ENCODE measurements around the gene OR2A42.
A peak's percentile ranks its signal among the peaks of the same experiment; 100 is the strongest.
"Not testable (repeated sequence)": the region's sequence is repeated elsewhere in the genome, so short reads cannot be mapped to it uniquely, and the experiment has no call there.

OR2A42 gene

GRCh38 chr7:144239365-144239764 lies at the start of gene OR2A42:
OR2A42 (minus strand) TSS chr7:144239605; CDS start chr7:144232843, 6,762 bp downstream.
- not testable (repeated sequence) for DNase-seq (ENCODE audit: low read depth, low spot score)

DNA sequence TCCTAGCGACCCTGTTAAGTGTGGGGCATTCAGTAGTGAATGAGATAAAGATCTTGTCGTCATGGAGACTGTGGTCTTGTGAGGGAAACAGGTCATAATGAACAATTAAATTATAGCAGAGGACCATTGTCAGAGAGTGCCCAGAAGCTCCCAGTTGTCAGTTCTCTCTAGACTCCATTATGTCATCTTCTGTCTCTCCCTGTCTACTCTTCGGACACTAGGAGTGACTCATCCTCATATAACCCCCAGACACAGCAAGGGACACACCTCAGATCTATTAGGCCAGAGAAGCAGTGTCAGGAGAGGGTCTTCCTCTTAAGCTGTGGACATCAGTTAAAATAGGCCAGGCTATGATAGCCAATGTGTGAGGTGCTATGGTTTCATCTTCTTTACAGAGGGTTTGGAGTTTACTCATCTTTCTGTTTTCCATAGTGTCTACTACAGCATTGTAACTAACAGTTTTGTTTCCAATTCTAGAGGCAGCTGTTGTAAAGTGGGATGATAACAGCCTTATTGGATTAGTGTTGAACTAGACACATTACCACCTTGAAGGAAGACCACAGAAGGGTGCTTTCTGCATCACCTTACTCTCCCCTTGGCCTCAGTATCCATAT lies 47.9 kb upstream of the OR2A42 start:
- not testable (repeated sequence) for DNase-seq (ENCODE audit: low read depth, low spot score)

DNA sequence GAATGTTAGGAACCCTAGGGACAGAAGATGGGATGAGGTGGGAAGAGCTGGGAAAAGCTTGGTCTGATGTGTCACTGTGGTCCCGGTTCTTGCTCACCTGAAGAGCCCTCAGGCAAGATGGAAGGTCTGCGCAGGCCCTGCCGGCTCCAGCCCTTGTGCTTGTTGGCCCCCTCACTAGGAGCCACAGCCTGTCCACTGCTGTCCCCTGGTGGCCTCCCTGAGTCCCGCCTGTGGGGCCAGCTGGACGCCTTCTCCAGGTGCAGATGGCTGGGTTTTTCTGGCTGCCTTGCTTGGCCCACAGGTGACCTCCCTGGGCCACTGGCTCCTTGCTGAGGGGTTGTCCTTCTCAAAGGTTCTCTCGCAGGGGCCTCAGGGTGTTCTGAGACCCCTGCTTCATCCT lies 44.3 kb upstream of the OR2A42 start:
- DNase-seq (ENCODE audit: low read depth, low spot score), result not testable (repeated sequence)

- DNase-seq (ENCODE audit: low read depth, low spot score), result not testable (repeated sequence)
Observed at GRCh38 chr7:144282490-144282889, 43.1 kb upstream of the OR2A42 start.

- not testable (repeated sequence) for DNase-seq (ENCODE audit: low read depth, low spot score)
Observed at GRCh38 chr7:144281981-144282380, 42.6 kb upstream of the OR2A42 start.

DNA sequence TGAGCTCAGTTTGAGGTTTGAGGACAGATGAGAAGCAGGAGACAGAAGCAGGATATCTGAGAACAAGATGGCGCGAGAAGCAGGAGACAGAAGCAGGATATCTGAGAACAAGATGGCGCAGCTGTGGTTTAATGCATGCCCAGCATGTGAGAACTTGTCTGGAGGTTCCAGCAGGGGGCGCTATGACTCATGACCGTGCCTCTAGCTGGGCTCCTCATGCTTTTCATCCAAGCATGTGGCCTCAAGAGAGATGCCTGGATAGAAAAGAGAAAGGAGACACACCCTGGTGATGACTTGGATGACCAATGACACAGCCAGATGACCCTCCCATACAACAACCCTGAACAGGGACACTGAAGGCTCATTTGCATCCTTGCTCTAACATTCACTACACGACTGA lies 40.6 kb upstream of the OR2A42 start:
- not testable (repeated sequence) for DNase-seq (ENCODE audit: low read depth, low spot score)

- not testable (repeated sequence) for DNase-seq (ENCODE audit: low read depth, low spot score)
Observed at GRCh38 chr7:144275281-144275680, 35.9 kb upstream of the OR2A42 start.

GRCh38 chr7:144269188-144269587 lies 29.8 kb upstream of the OR2A42 start, which contains the start of gene CTAGE8:
CTAGE8 (minus strand) TSS chr7:144269288; CDS start chr7:144269250, 38 bp downstream.
- DNase-seq (ENCODE audit: low read depth, low spot score), result not testable (repeated sequence)

DNA sequence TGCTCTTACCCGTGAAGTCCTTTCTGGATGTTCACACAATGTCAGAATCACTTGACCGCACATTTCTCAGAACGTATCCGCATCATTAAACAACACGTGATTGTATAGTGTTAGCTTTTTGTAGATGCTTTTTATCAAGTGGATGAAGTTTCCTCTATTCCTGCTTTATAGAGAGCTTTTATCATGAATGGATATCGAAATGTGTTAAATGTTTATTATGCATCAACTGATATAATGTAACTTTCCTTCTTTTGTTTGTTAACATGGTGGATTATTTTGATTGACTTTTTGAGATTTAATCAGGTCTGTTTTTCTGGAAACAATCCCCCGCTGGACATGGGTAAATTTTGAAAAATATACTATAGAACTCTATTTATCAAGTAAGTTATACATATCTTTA lies 25.3 kb upstream of the OR2A42 start, which contains the start of gene OR2A7:
TSS of gene OR2A7 (minus strand) at position 101 of the 400 bp plus-strand sequence. CDS start 5,164 bp downstream, outside the sequence.
- not testable (repeated sequence) for DNase-seq (ENCODE audit: low read depth, low spot score)

DNA sequence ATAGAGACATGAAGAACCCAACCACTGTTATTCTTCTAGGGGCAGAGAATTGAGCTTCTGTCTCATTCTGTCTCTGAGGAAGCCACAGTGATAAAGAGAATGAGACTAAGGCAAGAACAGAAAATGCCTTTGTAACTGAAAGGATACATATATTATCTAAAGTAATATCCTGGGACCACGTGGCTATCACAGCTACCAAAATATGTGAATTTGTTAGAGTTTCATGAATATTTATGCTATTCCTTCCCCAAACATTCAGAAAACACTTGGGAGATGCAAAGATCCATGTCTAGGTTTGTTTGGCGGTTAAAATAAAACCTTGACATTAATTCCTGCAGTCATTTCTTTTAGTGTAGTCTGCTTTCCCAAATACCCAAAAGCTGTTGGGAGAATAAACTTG lies 22.7 kb upstream of the OR2A42 start:
- not testable (repeated sequence) for DNase-seq (ENCODE audit: low read depth, low spot score)

DNA sequence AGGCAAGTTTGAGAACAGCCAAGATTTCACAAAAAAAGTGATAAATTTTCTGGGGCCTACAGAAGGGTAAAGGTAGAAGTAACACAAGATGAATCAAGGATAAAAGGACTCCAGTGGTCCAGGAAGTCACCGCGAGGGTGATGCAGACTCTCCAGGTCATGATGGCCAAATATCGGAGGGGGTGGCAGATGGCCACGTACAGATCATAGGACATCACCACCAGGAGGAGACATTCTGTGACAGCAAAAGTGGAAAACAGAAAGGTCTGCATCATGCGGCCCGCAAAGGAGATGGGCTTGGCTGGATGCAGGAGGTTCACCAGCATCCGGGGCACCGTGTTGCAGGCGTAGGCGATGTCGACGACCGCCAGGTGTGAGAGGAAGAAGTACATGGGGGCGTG lies 19.7 kb upstream of the OR2A42 start:
- DNase-seq (ENCODE audit: low read depth, low spot score), result not testable (repeated sequence)

DNA sequence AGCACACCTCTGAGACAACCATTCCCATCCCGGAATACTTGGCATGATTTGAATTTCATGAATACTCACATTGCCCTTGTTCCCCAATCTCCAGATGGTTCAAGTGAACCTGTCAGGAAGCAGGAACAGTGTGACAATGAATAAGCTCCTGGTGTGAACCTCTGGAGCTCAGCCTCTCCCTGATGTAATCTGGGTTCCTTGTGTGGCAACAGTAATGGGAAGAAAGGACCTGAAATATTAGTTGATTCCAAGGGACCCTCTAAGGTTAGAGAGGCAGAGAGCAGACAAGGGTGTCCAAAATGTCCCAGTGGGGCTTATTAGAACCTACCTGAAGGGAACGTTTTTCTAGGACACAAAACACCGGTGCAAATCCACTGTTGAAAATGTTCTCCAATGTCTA lies 16.7 kb upstream of the OR2A42 start:
- DNase-seq (ENCODE audit: low read depth, low spot score), result peak; percentile 17

GRCh38 chr7:144255471-144255897 lies 16.1 kb upstream of the OR2A42 start:
- no peak for DNase-seq (ENCODE audit: low read depth, low spot score)

DNA sequence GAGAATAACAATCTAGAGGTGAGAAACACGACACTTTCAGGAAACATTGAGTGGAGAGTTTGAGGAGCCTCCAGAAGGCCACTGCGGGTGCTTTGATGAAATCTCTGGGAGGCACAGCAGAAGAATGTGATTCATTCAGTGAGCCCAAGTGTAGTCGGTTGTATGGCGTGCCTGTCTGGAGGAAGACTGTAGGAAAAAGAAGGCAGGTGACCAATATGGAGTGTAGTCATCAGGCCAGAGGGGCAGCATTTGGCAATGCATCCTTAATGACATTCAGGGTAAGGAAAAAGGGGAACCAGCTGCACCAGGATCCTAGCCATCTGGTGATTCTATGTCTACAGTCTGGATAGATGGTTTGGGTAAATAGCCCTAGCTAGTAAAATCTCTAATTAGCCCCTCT lies 12.9 kb upstream of the OR2A42 start:
- DNase-seq (ENCODE audit: low read depth, low spot score), result not testable (repeated sequence)

GRCh38 chr7:144247674-144248330 lies 8.4 kb upstream of the OR2A42 start:
- not testable (repeated sequence) for DNase-seq (ENCODE audit: low read depth, low spot score)

DNA sequence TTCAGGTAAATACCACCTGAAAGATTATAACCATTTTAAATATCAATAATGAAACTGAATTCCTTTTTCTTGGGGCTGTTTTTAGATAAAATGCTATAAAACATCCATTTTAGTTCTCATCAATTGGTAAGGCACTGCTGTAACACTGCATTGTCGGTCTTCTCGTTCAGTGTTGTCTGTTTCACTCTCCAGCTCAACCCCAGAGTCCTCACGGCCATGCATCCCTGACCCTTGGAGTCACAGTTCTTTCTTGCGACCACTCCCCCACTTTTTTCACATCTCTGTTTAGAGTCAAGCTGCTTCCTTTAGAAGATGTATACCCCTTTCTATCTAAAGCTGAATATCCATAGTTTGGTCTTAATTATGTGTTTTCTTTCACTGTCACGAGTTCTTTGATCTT lies 7.6 kb upstream of the OR2A42 start:
- not testable (repeated sequence) for DNase-seq (ENCODE audit: low read depth, low spot score)

DNA sequence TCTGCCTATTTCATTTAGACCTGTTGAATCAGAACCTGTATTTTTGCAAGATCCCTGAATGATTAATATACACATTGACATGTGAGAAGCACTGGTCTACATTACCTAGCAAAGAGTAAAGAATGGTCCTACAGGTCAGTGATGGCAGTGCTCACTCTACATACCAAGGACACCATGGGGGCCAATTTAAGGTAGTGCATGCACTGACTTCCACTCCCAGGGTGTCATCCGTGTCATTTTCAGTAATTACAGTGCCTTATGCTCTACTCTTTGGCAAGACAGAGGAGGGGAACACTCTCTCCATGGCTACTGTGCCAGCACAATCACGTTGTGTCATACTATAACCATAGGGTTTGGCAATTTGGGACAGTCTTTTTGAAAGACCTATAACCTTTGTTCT lies 6.0 kb upstream of the OR2A42 start:
- not testable (repeated sequence) for DNase-seq (ENCODE audit: low read depth, low spot score)

DNA sequence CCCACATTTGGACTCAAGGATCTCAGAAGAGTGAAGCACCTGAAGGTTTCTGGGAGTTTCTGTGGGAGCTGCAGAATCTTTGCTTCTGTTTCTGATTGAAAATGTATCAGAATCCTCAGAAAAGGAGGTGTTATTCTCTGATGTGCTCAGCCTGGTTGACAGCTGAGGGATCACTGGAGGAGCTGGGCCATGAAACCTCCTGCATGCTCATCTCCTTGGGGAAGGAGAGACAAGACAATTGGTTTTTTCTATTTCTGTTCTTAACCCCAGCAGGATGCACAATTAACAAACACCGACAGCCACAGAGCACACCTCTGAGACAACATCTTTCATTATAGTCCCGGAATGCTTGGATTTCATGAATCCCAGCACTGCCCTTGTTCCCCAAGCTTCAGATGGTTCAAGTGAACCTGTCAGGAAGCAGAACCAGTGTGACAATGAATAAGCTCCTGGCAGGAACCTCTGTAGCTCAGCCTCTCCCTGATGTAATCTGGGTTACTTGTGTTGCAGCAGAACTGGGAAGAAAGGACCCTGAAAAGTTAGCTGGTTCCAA lies 799 bp downstream of the OR2A42 start:
- DNase-seq (ENCODE audit: low read depth, low spot score), result not testable (repeated sequence)

- not testable (repeated sequence) for DNase-seq (ENCODE audit: low read depth, low spot score)
Observed at GRCh38 chr7:144233039-144233438, 6.4 kb downstream of the OR2A42 start.

DNA sequence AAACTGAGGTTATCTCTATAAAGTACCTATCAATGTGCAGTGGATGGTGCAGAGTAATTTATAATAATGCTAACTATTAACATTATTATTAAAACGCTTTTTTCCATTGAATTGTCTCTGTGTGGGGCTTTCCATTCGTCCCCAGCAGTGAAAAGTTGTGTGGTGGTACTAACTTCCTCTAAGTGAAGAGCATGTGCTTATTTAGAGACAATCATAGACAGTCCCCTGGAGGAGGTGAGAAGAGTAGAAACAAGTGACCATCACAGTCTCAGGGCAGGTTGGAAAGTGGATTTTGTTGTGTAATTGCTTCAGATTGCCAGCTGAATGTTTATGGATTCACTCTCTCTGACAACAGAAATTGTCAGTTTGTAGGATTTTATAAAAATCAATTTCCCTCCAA lies 8.4 kb downstream of the OR2A42 start:
- not testable (repeated sequence) for DNase-seq (ENCODE audit: low read depth, low spot score)

DNA sequence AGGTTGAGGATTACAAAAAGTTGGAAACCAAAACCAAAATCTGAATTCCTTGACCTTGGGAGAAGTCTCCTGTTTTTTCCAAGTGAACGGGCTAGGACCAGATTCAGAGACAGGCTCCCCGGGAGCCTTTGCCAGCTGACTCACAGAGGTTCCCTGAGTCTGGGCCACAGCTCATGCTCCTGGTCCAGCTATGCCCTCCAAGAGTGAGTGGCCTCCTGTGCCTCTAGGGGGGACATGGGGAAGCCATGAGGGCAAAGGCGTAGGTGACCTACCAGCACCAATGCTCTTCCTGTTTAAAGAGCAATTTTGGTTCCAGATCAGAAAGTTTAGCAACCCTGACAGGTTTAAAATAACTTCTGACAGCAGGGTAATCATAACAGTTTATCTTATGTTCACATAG lies 10.6 kb downstream of the OR2A42 start:
- DNase-seq (ENCODE audit: low read depth, low spot score), result not testable (repeated sequence)

- not testable (repeated sequence) for DNase-seq (ENCODE audit: low read depth, low spot score)
Observed at GRCh38 chr7:144226866-144227265, 12.5 kb downstream of the OR2A42 start.

- not testable (repeated sequence) for DNase-seq (ENCODE audit: low read depth, low spot score)
Observed at GRCh38 chr7:144223675-144224074, 15.7 kb downstream of the OR2A42 start.
